ENCODE measurements around the gene ARFGAP3.
A peak's percentile ranks its signal among the peaks of the same experiment; 100 is the strongest.

DNA sequence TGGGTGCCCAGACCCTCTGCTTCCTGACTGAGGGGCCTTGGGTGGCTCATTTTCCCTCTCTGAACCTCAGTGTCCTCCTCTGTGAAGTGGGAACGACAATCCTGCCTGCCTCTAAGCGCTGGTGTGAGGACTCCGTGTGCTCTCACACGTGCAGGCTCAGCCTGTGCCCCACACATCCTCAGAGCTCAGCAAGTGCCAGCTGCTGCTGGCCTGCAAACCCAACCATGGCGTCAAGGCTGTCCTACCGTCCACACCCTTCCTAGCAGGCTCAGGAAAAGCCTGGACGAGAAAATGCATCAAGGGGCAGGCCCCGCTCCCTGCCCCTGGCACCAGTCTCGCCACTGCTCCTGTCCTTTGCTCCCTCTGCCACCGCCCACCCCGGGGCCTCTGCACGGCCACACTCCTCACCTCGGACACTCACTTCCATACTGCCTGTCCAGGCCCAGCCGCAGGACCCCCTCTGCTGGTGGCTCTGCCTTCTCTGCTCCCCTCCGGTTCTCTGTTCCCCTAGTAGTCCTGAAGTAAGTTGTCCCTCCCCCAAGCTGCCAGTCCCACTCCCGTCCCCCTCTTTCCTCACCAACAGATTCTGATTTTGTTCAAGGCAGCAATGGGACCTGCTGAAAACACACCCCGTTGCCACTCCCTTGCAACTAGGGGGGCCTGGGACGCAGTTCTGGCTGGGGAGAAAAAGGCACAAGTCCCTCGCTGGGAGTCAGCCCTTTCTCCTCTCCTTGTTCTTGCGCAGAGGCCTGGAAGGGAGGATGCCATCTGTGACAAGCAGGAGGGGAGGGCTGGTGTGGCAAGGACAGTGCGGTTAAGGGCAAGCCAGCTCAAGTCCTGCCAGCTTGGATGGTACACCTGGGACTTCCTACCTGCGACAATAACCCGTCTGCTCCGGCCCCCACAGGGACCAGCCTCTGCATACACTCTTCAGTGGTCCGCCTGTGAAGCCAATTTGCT, 62.2 kb downstream of the ARFGAP3 start:
- TF ChIP-seq, protein P1, sequence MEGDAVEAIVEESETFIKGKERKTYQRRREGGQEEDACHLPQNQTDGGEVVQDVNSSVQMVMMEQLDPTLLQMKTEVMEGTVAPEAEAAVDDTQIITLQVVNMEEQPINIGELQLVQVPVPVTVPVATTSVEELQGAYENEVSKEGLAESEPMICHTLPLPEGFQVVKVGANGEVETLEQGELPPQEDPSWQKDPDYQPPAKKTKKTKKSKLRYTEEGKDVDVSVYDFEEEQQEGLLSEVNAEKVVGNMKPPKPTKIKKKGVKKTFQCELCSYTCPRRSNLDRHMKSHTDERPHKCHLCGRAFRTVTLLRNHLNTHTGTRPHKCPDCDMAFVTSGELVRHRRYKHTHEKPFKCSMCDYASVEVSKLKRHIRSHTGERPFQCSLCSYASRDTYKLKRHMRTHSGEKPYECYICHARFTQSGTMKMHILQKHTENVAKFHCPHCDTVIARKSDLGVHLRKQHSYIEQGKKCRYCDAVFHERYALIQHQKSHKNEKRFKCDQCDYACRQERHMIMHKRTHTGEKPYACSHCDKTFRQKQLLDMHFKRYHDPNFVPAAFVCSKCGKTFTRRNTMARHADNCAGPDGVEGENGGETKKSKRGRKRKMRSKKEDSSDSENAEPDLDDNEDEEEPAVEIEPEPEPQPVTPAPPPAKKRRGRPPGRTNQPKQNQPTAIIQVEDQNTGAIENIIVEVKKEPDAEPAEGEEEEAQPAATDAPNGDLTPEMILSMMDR (IDR thresholded peaks at IDR 0.05) = peak in 1 of 4 experiments; percentile 25
- TF ChIP-seq POLR2A (IDR thresholded peaks at IDR 0.05) = no peak
- TF ChIP-seq POLR2AphosphoS5 (IDR thresholded peaks at IDR 0.05) = no peak
- no peak for TF ChIP-seq EP300 (IDR thresholded peaks at IDR 0.05)

Measured in gastroesophageal sphincter (tissue), 3 donors.